HL-60 (cell line): ENCODE results near the gene ARHGAP26.

ENCODE experiments used
- POLR2AphosphoS5 ChIP-seq: IDR thresholded peaks from 2 replicates; pipeline ENCODE4 v1.6.1; 2012; ENCODE audit warnings: low read depth
- REST ChIP-seq: IDR thresholded peaks from 2 replicates; pipeline ENCODE4 v1.6.1; 2012; ENCODE audit warnings: low read depth; ENCODE audit not compliant: insufficient replicate concordance
- SPI1 ChIP-seq: IDR thresholded peaks from 2 replicates; pipeline ENCODE4 v1.6.1; 2012; ENCODE audit warnings: low read depth, mild to moderate bottlenecking, borderline replicate concordance
- TF ChIP-seq, protein P1 (sequence below): IDR thresholded peaks from one replicate; pipeline ENCODE4 v1.5.1; 2011; ENCODE audit warnings: low read length, control low read depth, inconsistent platforms; ENCODE audit not compliant: insufficient read depth

DNA sequence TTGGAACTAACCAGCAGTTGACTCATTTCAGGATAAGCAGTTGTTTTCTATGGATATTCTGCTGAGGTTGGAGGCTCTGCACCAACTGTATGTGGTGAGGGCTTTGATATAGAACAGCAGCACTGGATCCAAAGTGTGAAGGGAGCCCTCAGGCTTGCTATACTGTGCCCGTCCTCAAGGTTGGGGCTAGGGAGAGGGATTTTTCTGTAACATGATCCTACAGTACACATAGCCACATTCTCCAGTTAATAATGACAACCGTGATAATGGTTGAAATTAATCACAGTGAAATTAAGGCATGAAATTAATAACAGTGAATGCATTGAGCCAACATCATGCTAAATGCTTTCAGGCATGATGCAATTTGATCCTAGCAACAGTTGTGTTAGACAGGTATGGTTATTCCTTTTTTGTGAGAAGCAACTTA lies 36.7 kb downstream of the ARHGAP26 start:
- TF ChIP-seq, protein P1, sequence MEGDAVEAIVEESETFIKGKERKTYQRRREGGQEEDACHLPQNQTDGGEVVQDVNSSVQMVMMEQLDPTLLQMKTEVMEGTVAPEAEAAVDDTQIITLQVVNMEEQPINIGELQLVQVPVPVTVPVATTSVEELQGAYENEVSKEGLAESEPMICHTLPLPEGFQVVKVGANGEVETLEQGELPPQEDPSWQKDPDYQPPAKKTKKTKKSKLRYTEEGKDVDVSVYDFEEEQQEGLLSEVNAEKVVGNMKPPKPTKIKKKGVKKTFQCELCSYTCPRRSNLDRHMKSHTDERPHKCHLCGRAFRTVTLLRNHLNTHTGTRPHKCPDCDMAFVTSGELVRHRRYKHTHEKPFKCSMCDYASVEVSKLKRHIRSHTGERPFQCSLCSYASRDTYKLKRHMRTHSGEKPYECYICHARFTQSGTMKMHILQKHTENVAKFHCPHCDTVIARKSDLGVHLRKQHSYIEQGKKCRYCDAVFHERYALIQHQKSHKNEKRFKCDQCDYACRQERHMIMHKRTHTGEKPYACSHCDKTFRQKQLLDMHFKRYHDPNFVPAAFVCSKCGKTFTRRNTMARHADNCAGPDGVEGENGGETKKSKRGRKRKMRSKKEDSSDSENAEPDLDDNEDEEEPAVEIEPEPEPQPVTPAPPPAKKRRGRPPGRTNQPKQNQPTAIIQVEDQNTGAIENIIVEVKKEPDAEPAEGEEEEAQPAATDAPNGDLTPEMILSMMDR = no peak
- no peak for TF ChIP-seq POLR2AphosphoS5
- TF ChIP-seq REST = no peak
- no peak for TF ChIP-seq SPI1
